ENCODE data around the gene CEP250.

DNA sequence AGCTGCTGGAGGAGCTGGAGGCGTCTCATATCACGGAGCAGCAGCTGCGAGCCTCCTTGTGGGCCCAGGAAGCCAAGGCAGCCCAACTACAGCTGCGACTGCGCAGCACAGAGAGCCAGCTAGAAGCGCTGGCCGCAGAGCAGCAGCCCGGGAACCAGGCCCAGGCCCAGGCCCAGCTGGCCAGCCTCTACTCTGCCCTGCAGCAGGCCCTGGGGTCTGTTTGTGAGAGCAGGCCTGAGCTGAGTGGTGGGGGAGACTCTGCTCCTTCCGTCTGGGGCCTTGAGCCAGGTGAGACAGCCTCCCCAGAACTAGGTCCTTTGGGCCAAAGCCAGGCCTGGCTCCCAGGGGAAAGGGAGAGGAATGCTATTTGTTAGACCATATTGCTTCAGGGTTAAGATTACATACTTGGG is 42.4 kb downstream of the CEP250 start:
- TF ChIP-seq EZH2 (IDR thresholded peaks at IDR 0.05) (no peak), POLR2A (IDR thresholded peaks at IDR 0.05; ENCODE audit: borderline replicate concordance, extremely low read depth, insufficient read depth, insufficient read length) (no peak), JUND (IDR thresholded peaks at IDR 0.05) (no peak), CTCF (IDR thresholded peaks at IDR 0.05 in 2 of 3, conservative IDR thresholded peaks at IDR 0.05 in 1 of 3; ENCODE audit: borderline replicate concordance in 1 of 3, insufficient read depth in 1 of 3, low read depth in 2 of 3, low read length in 2 of 3) (no peak), SP1 (IDR thresholded peaks at IDR 0.05; ENCODE audit: low read depth) (no peak), CEBPB (IDR thresholded peaks at IDR 0.05; ENCODE audit: low read depth) (no peak), YY1 (IDR thresholded peaks at IDR 0.05; ENCODE audit: extremely low read depth, insufficient replicate concordance, low read depth, low read length) (no peak)
- TF ChIP-seq, protein P1, sequence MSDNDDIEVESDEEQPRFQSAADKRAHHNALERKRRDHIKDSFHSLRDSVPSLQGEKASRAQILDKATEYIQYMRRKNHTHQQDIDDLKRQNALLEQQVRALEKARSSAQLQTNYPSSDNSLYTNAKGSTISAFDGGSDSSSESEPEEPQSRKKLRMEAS (IDR thresholded peaks at IDR 0.05): no peak
- TF ChIP-seq, protein P2, sequence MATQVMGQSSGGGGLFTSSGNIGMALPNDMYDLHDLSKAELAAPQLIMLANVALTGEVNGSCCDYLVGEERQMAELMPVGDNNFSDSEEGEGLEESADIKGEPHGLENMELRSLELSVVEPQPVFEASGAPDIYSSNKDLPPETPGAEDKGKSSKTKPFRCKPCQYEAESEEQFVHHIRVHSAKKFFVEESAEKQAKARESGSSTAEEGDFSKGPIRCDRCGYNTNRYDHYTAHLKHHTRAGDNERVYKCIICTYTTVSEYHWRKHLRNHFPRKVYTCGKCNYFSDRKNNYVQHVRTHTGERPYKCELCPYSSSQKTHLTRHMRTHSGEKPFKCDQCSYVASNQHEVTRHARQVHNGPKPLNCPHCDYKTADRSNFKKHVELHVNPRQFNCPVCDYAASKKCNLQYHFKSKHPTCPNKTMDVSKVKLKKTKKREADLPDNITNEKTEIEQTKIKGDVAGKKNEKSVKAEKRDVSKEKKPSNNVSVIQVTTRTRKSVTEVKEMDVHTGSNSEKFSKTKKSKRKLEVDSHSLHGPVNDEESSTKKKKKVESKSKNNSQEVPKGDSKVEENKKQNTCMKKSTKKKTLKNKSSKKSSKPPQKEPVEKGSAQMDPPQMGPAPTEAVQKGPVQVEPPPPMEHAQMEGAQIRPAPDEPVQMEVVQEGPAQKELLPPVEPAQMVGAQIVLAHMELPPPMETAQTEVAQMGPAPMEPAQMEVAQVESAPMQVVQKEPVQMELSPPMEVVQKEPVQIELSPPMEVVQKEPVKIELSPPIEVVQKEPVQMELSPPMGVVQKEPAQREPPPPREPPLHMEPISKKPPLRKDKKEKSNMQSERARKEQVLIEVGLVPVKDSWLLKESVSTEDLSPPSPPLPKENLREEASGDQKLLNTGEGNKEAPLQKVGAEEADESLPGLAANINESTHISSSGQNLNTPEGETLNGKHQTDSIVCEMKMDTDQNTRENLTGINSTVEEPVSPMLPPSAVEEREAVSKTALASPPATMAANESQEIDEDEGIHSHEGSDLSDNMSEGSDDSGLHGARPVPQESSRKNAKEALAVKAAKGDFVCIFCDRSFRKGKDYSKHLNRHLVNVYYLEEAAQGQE (IDR thresholded peaks at IDR 0.05; ENCODE audit: low read depth): no peak

Data from HCT116 (cell line).